D721Med (cell line): ENCODE results near the gene FGF14.

Source experiments
- DNase-seq: peaks from one replicate; pipeline ENCODE4 v3.0.0; 2011; ENCODE audit warnings: low spot score; ENCODE audit not compliant: insufficient read length
- FAIRE-seq: peaks from 2 replicates; lab custom pipeline; 2011; peaks lifted over from hg19 to GRCh38; lab: Jason Lieb, UNC
- TF ChIP-seq, protein P1 (sequence below): IDR thresholded peaks from 2 replicates; pipeline ENCODE4 v1.5.1; 2012; ENCODE audit warnings: mild to moderate bottlenecking, control low read depth; ENCODE audit not compliant: insufficient read depth; ENCODE audit errors: missing control alignments

The FGF14 gene

DNA sequence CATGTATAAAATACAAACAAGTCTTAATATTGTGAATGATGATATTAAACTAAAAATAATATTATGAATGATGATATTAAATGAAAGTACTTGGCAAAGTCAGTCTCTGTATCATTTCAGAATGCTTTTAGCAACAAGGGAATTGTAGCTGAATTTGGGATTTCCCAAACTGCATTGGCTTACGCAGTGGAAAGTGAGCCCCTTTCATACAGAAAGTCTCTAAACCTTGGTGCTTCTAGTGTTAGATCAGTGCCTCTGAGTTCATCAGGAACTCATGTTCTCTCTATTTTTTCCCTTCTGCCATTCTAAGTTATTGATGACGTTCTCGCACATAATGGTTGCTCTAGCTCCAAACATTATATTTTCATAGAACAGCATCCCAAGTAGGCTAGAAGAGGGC lies 649.4 kb downstream of the FGF14 start:
- DNase-seq (no peak), FAIRE-seq (no peak)
- TF ChIP-seq, protein P1, sequence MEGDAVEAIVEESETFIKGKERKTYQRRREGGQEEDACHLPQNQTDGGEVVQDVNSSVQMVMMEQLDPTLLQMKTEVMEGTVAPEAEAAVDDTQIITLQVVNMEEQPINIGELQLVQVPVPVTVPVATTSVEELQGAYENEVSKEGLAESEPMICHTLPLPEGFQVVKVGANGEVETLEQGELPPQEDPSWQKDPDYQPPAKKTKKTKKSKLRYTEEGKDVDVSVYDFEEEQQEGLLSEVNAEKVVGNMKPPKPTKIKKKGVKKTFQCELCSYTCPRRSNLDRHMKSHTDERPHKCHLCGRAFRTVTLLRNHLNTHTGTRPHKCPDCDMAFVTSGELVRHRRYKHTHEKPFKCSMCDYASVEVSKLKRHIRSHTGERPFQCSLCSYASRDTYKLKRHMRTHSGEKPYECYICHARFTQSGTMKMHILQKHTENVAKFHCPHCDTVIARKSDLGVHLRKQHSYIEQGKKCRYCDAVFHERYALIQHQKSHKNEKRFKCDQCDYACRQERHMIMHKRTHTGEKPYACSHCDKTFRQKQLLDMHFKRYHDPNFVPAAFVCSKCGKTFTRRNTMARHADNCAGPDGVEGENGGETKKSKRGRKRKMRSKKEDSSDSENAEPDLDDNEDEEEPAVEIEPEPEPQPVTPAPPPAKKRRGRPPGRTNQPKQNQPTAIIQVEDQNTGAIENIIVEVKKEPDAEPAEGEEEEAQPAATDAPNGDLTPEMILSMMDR, result no peak

DNA sequence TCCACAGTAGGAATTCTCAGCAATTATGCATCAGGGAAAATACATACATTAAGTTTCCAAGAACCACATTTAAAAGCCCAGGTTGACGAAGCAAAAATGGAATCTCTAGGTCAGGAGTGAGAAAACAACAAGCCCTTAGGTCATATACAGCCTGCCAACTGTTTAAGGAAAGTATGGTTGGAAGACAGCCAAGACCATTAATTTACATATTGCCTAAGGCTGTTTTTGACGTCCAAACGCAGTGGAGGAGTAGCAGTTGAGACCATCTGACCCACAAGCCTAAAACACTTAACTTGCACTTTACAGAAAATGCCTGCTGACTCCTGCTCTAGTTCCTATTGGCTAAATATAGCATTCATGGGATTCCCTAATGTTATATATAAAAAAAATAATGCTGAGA lies 650.4 kb downstream of the FGF14 start:
- DNase-seq (no peak), FAIRE-seq (no peak)
- TF ChIP-seq, protein P1, result no peak

DNA sequence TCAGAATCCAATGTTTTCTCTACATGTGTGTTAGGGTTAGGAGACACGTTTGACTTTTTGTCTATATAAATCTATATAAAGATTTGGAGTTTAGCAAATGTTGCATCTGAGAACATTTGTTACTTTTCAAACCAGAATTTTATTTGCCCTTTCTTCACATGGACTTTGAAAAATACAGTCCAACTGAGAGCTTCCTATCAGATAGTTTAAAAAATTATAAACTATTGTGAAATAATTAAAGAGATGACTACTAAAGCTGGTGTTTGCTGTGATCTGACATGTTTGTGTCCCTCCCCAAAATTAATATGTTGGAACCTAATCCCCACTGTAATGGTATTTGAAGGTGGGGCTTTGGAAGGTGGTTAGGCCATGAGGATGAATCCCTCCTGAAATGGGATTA lies 652.3 kb downstream of the FGF14 start:
- no peak for DNase-seq
- no peak for FAIRE-seq
- TF ChIP-seq, protein P1, result no peak

DNA sequence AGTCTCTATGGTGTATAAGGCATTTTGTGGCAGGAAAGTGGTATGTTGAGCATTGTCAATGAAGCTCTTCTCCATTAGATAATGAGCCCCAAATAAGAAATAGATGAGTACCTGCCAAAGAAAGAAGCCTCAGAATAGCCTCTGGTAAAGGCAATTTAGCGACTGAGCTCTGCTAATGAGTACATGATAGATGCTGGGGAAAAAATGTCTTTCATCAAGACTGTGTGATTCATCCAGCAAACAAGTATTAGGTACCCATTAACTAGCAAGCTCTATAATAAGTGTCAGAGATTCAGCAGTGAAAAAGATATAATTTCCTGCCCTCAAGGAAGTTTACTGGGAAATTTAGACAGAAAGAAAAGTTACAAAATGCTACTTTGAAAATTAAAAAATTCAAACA lies 654.8 kb downstream of the FGF14 start:
- FAIRE-seq (no peak), DNase-seq (no peak)
- TF ChIP-seq, protein P1, result no peak

DNA sequence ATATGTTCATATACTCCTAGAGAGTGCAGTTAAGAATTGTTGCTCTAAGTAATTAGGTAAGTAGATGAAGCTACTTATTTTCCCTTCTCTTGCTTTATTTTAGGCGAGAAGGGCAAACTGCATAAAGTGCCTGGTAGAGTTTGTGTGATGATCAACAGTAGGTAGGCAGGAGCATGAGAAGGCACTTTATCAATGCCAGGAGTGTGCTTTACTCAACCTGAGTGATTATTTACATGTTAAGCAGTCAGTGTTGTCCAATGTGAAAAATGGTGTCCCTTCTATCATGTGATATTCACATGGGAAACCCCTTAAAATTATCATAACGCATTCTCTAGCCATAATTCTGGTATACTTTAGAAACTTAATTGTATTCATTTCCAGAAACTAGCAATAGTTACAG lies 655.3 kb downstream of the FGF14 start:
- no peak for DNase-seq
- TF ChIP-seq, protein P1, result no peak
- FAIRE-seq, result no peak

DNA sequence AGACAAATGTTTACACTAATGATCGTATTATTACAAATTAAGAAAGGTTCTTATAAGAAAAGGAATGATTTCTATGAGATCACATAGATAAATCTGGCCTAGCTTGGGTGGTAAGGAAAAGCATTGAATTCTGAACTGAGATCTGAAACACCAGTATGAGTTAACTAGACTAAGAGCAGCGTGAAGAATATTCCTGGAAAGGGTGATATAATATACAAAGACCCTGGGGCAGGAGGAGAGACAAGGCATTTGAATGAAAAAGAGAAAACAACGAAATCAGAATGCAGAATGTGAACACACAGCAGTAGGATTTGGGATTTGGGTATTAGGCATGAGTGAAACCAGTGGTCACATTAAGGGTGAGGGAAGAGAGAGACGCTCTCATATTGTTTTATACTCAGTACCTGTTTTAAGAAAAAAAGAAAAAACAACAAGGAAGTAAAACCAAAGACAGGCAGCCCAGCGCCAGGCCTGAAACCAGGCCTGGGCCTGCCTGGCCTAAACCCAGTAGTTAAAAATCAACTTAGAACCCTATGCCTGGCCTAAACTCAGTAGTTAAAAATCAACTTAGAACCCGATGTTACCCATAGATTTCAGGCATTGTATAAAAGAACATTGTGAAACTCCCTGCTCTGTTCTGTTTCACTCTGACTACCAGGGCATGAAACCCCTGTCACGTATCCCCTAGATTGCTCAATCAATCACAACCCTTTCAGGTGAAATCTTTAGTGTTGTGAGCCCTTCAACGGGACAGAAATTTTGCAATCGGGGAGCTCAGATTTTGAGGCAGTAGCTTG lies 662.3 kb downstream of the FGF14 start:
- no peak for DNase-seq
- TF ChIP-seq, protein P1, result no peak
- FAIRE-seq, result no peak

DNA sequence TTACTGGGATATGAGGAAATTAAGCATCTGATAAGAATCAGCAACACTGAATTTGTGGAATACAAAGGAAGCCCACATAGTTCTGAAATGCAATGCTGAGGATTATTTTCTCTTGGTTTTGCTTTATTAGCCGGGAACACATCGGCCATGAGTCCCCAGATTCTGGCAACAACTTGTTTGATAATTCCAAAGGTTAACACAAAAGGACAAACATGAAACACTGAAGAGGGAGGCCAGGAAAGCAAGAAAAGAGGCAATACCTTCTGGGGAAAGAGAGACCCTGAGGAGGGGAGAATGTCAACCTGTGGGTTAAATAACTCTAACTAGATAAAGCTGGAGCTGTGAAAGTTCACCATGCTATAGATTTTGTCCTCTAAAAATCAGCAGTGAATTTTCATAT lies 663.5 kb downstream of the FGF14 start:
- TF ChIP-seq, protein P1, result no peak
- no peak for FAIRE-seq
- DNase-seq, result no peak
